Caco-2 (cell line): ENCODE data around the gene DCTN4. TPM values are rescaled to one million over a fixed set of nuclear protein-coding genes. Genes with fewer than 3 reads are reported as not detected.

Source experiments
- BruUV-seq: library from RNA; stranded (reverse); fragments of 400-500 nt; replicated peaks from 2 replicates; lab custom pipeline; 2021; lab: Mats Ljungman, UMichigan
- CTCF ChIA-PET: fragments of 300-600 bp; sonication (Branson Sonifier 250); formaldehyde crosslinking; loops from one replicate; lab custom pipeline; 2022; ENCODE audit warnings: antibody characterized with exemption; lab: Charles Lee
- POLR2A ChIA-PET: fragments of 300-600 bp; sonication (Branson Sonifier 250); formaldehyde crosslinking; loops from one replicate; lab custom pipeline; 2022; ENCODE audit warnings: antibody characterized with exemption; lab: Charles Lee
- DNase-seq, 2 experiments: peaks; one replicate each; pipeline versions ENCODE4 v3.0.0 to v3.0.0-alpha.2; 2020 to 2022
- H3K27me3 ChIP-seq: replicated peaks from 2 replicates; pipeline ENCODE4 v1.6.0; 2011; ENCODE audit warnings: low read length; ENCODE audit not compliant: control insufficient read depth, insufficient read depth
- H3K36me3 ChIP-seq: 2 replicates; pipeline ENCODE4 v1.5.1; 2011; ENCODE audit warnings: low read length; ENCODE audit not compliant: control insufficient read depth, insufficient read depth
- H3K4me1 ChIP-seq: fragments of 250-450 bp; sonication (Bioruptor Pico); 2 replicates; pipeline ENCODE4 v1.5.1; 2020; ENCODE audit warnings: mild to moderate bottlenecking
- H3K4me3 ChIP-seq: 2 replicates; pipeline ENCODE4 v1.5.1; 2011; ENCODE audit warnings: low read depth, mild to moderate bottlenecking, control low read depth, low read length
- H3K9me3 ChIP-seq: fragments of 250-450 bp; sonication (Bioruptor Pico); 2 replicates; pipeline ENCODE4 v1.5.1; 2020; ENCODE audit warnings: mild to moderate bottlenecking, moderate library complexity
- H3K27ac Mint-ChIP-seq: one replicate; pipeline ENCODE4 v1.8.0; 2022; ENCODE audit warnings: mixed read lengths; ENCODE audit not compliant: unreplicated experiment
- H3K27me3 Mint-ChIP-seq: one replicate; pipeline ENCODE4 v1.8.0; 2022; ENCODE audit warnings: mixed read lengths; ENCODE audit not compliant: insufficient read depth, unreplicated experiment
- H3K36me3 Mint-ChIP-seq: one replicate; pipeline ENCODE4 v1.8.0; 2022; ENCODE audit warnings: mild to moderate bottlenecking, mixed read lengths; ENCODE audit not compliant: insufficient read depth, unreplicated experiment
- H3K4me1 Mint-ChIP-seq: one replicate; pipeline ENCODE4 v1.8.0; 2022; ENCODE audit warnings: low read depth, mixed read lengths; ENCODE audit not compliant: unreplicated experiment
- H3K4me3 Mint-ChIP-seq: one replicate; pipeline ENCODE4 v1.8.0; 2022; ENCODE audit warnings: mild to moderate bottlenecking, moderate library complexity, mixed read lengths; ENCODE audit not compliant: unreplicated experiment
- H3K9me3 Mint-ChIP-seq: one replicate; pipeline ENCODE4 v1.8.0; 2022; ENCODE audit warnings: mixed read lengths; ENCODE audit not compliant: unreplicated experiment
- CTCF ChIP-seq, 2 experiments: fragments of 200-600 bp in 1 of 2; IDR thresholded peaks; 1 replicate in 1 of 2; 2 replicates in 1 of 2; pipeline versions ENCODE4 v1.5.1 to v1.8.0; 2011 to 2022; ENCODE audit warnings: antibody characterized with exemption in 1 of 2, control low read depth in 1 of 2, inconsistent platforms in 1 of 2, low read depth in 1 of 2, low read length in 1 of 2, mild to moderate bottlenecking in 1 of 2, moderate library complexity in 1 of 2; ENCODE audit not compliant: insufficient read depth in 1 of 2, severe bottlenecking in 1 of 2, unreplicated experiment in 1 of 2
- intact Hi-C: fragments of 100-400 bp; cut with micrococcal nuclease; formaldehyde crosslinking; loops from one replicate; pipeline ENCODE4 v1.10.0; 2022; ENCODE audit not compliant: unreplicated experiment
- total RNA-seq: library from RNA; stranded (reverse); gene quantifications from 2 replicates; pipeline ENCODE4 v1.2.3, GENCODE V29; 2022

The DCTN4 gene
- total RNA-seq, 1 experiment from 2014 or later = 62.2 TPM

- ChIA-PET CTCF (no interaction called here), POLR2A (no interaction called here)
- no peaks in the 10 kb centered on the region for H3K27me3 ChIP-seq
- H3K9me3 Mint-ChIP-seq = no peaks in the 10 kb centered on the region
- peaks cover 4% of the 10 kb centered on the region for H3K36me3 Mint-ChIP-seq
- no TSS peak for BruUV-seq
- H3K9me3 ChIP-seq = no peaks in the 10 kb centered on the region
- H3K27ac Mint-ChIP-seq = no peak overlapping the region
- no peak for TF ChIP-seq CTCF (IDR thresholded peaks at IDR 0.05; ENCODE audit: insufficient read depth in 1 of 2, low read depth in 1 of 2, low read length in 1 of 2, severe bottlenecking in 1 of 2, unreplicated experiment in 1 of 2)
- H3K4me3 ChIP-seq = no peak overlapping the region
- H3K4me3 Mint-ChIP-seq = no peak overlapping the region
- H3K27me3 Mint-ChIP-seq = no peaks in the 10 kb centered on the region
- H3K4me1 ChIP-seq = no peaks in the 10 kb centered on the region
- intact Hi-C loops = no loop called here
- no peak for DNase-seq
- H3K4me1 Mint-ChIP-seq = no peaks in the 10 kb centered on the region
- H3K36me3 ChIP-seq = no peaks in the 10 kb centered on the region
These were observed 94.9 kb downstream of the DCTN4 start for GRCh38 chr5:150663936-150664335.

- no TSS peak for BruUV-seq
- Histone ChIP-seq H3K4me3 (no peak overlapping the region), H3K4me1 (no peaks in the 10 kb centered on the region), H3K27me3 (no peaks in the 10 kb centered on the region), H3K9me3 (no peaks in the 10 kb centered on the region), H3K36me3 (no peaks in the 10 kb centered on the region)
- ChIA-PET POLR2A (no interaction called here), CTCF (no interaction called here)
- no peak overlapping the region for H3K27ac Mint-ChIP-seq
- no peaks in the 10 kb centered on the region for H3K9me3 Mint-ChIP-seq
- H3K36me3 Mint-ChIP-seq = peaks cover 13% of the 10 kb centered on the region
- TF ChIP-seq CTCF (IDR thresholded peaks at IDR 0.05; ENCODE audit: insufficient read depth in 1 of 2, low read depth in 1 of 2, low read length in 1 of 2, severe bottlenecking in 1 of 2, unreplicated experiment in 1 of 2) = no peak
- intact Hi-C loops = no loop called here
- no peak overlapping the region for H3K4me3 Mint-ChIP-seq
- DNase-seq = no peak
- no peaks in the 10 kb centered on the region for H3K4me1 Mint-ChIP-seq
- no peaks in the 10 kb centered on the region for H3K27me3 Mint-ChIP-seq
These were observed 95.9 kb downstream of the DCTN4 start for GRCh38 chr5:150662731-150663516.

- no peak overlapping the region for H3K4me3 ChIP-seq
- DNase-seq = no peak
- Mint-ChIP-seq H3K9me3 (no peaks in the 10 kb centered on the region), H3K27me3 (no peaks in the 10 kb centered on the region), H3K4me1 (peaks cover 9% of the 10 kb centered on the region), H3K4me3 (no peak overlapping the region), H3K36me3 (peaks cover 17% of the 10 kb centered on the region), H3K27ac (no peak overlapping the region)
- no TSS peak for BruUV-seq
- no peaks in the 10 kb centered on the region for H3K27me3 ChIP-seq
- no peak for TF ChIP-seq CTCF (IDR thresholded peaks at IDR 0.05; ENCODE audit: insufficient read depth in 1 of 2, low read depth in 1 of 2, low read length in 1 of 2, severe bottlenecking in 1 of 2, unreplicated experiment in 1 of 2)
- peaks cover 4% of the 10 kb centered on the region; the same call in 1 of the 2 replicates for H3K4me1 ChIP-seq
- H3K9me3 ChIP-seq = no peaks in the 10 kb centered on the region
- ChIA-PET CTCF (no interaction called here), POLR2A (interaction anchor here (0.6 kb wide), 1 partner anchor 213 kb away, joined by 4 read pairs; no protein-coding TSS in a partner anchor)
- intact Hi-C loops = no loop called here
- no peaks in the 10 kb centered on the region for H3K36me3 ChIP-seq
These were observed 96.8 kb downstream of the DCTN4 start for GRCh38 chr5:150661821-150662596.
